ENCODE results near the gene ZNF576.
"Not testable (repeated sequence)": the region's sequence is repeated elsewhere in the genome, so short reads cannot be mapped to it uniquely, and the experiment has no call there.

The ZNF576 gene

GRCh38 chr19:43624933-43625332, 28.5 kb downstream of the ZNF576 start:
- Histone ChIP-seq H3K9me3 (ENCODE audit: control insufficient read depth in 5 of 5, low read length in 5 of 5) (no peaks in the 10 kb centered on the region), H3K27ac (ENCODE audit: low read depth, low read length) (no peak overlapping the region), H3K36me3 (ENCODE audit: control insufficient read depth in 5 of 5, insufficient read depth in 5 of 5, low read length in 5 of 5) (no peaks in the 10 kb centered on the region), H3K4me3 (ENCODE audit: low read depth in 1 of 5, low read length in 5 of 5) (no peak overlapping the region), H3K4me1 (ENCODE audit: control insufficient read depth in 5 of 5, insufficient read depth in 5 of 5, low read length in 5 of 5) (peaks cover 0 to 9% (median 5%) of the 10 kb centered on the region in 5 donors), H3K9ac (ENCODE audit: low read length in 5 of 5) (no peak overlapping the region), H3K27me3 (ENCODE audit: control insufficient read depth in 5 of 5, insufficient read depth in 4 of 5, low read length in 5 of 5) (peaks cover 3 to 15% (median 10%) of the 10 kb centered on the region in 5 donors)

- Histone ChIP-seq H3K4me1 (ENCODE audit: control insufficient read depth in 5 of 5, insufficient read depth in 5 of 5, low read length in 5 of 5) (peaks cover 0 to 3% (median 0%) of the 10 kb centered on the region in 5 donors), H3K27ac (ENCODE audit: low read depth, low read length) (no peak overlapping the region), H3K4me3 (ENCODE audit: low read depth in 1 of 5, low read length in 5 of 5) (no peak overlapping the region), H3K36me3 (ENCODE audit: control insufficient read depth in 5 of 5, insufficient read depth in 5 of 5, low read length in 5 of 5) (no peaks in the 10 kb centered on the region), H3K27me3 (ENCODE audit: control insufficient read depth in 5 of 5, insufficient read depth in 4 of 5, low read length in 5 of 5) (peaks cover 3 to 15% (median 10%) of the 10 kb centered on the region in 5 donors), H3K9ac (ENCODE audit: low read length in 5 of 5) (no peak overlapping the region), H3K9me3 (ENCODE audit: control insufficient read depth in 5 of 5, low read length in 5 of 5) (no peaks in the 10 kb centered on the region)
Measured at GRCh38 chr19:43625918-43626579, 29.7 kb downstream of the ZNF576 start.

GRCh38 chr19:43626838-43627237, 30.4 kb downstream of the ZNF576 start:
- Histone ChIP-seq H3K36me3 (ENCODE audit: control insufficient read depth in 5 of 5, insufficient read depth in 5 of 5, low read length in 5 of 5) (no peaks in the 10 kb centered on the region), H3K4me1 (ENCODE audit: control insufficient read depth in 5 of 5, insufficient read depth in 5 of 5, low read length in 5 of 5) (peaks cover 0 to 3% (median 0%) of the 10 kb centered on the region in 5 donors)

GRCh38 chr19:43628646-43629326, 32.4 kb downstream of the ZNF576 start:
- Histone ChIP-seq H3K9me3 (ENCODE audit: control insufficient read depth in 5 of 5, low read length in 5 of 5) (no peaks in the 10 kb centered on the region), H3K4me3 (ENCODE audit: low read depth in 1 of 5, low read length in 5 of 5) (no peak overlapping the region), H3K27ac (ENCODE audit: low read depth, low read length) (no peak overlapping the region)

More at GRCh38 chr19:43626838-43627237, 30.4 kb downstream of the ZNF576 start:
- Histone ChIP-seq H3K27me3 (ENCODE audit: control insufficient read depth in 5 of 5, insufficient read depth in 4 of 5, low read length in 5 of 5) (peaks cover 3 to 15% (median 10%) of the 10 kb centered on the region in 5 donors), H3K27ac (ENCODE audit: low read depth, low read length) (no peak overlapping the region), H3K9ac (ENCODE audit: low read length in 5 of 5) (no peak overlapping the region), H3K4me3 (ENCODE audit: low read depth in 1 of 5, low read length in 5 of 5) (no peak overlapping the region), H3K9me3 (ENCODE audit: control insufficient read depth in 5 of 5, low read length in 5 of 5) (no peaks in the 10 kb centered on the region)

GRCh38 chr19:43631491-43631890, 35.1 kb downstream of the ZNF576 start:
- no peaks in the 10 kb centered on the region for H3K9me3 ChIP-seq (ENCODE audit: control insufficient read depth in 5 of 5, low read length in 5 of 5)
- H3K27me3 ChIP-seq (ENCODE audit: control insufficient read depth in 5 of 5, insufficient read depth in 4 of 5, low read length in 5 of 5) = peaks cover 8 to 19% (median 15%) of the 10 kb centered on the region in 5 donors
- no peaks in the 10 kb centered on the region for H3K4me1 ChIP-seq (ENCODE audit: control insufficient read depth in 5 of 5, insufficient read depth in 5 of 5, low read length in 5 of 5)
- no peak overlapping the region for H3K9ac ChIP-seq (ENCODE audit: low read length in 5 of 5)
- H3K4me3 ChIP-seq (ENCODE audit: low read depth in 1 of 5, low read length in 5 of 5) = no peak overlapping the region
- H3K36me3 ChIP-seq (ENCODE audit: control insufficient read depth in 5 of 5, insufficient read depth in 5 of 5, low read length in 5 of 5) = no peaks in the 10 kb centered on the region
- no peak overlapping the region for H3K27ac ChIP-seq (ENCODE audit: low read depth, low read length)

More at GRCh38 chr19:43628646-43629326, 32.4 kb downstream of the ZNF576 start:
- no peaks in the 10 kb centered on the region for H3K36me3 ChIP-seq (ENCODE audit: control insufficient read depth in 5 of 5, insufficient read depth in 5 of 5, low read length in 5 of 5)
- H3K9ac ChIP-seq (ENCODE audit: low read length in 5 of 5) = no peak overlapping the region
- peaks cover 0 to 3% (median 0%) of the 10 kb centered on the region in 5 donors for H3K4me1 ChIP-seq (ENCODE audit: control insufficient read depth in 5 of 5, insufficient read depth in 5 of 5, low read length in 5 of 5)
- H3K27me3 ChIP-seq (ENCODE audit: control insufficient read depth in 5 of 5, insufficient read depth in 4 of 5, low read length in 5 of 5) = peaks cover 3 to 15% (median 10%) of the 10 kb centered on the region in 5 donors

- Histone ChIP-seq H3K36me3 (ENCODE audit: control insufficient read depth in 5 of 5, insufficient read depth in 5 of 5, low read length in 5 of 5) (no peaks in the 10 kb centered on the region), H3K4me1 (ENCODE audit: control insufficient read depth in 5 of 5, insufficient read depth in 5 of 5, low read length in 5 of 5) (no peaks in the 10 kb centered on the region), H3K4me3 (ENCODE audit: low read depth in 1 of 5, low read length in 5 of 5) (no peak overlapping the region), H3K27ac (ENCODE audit: low read depth, low read length) (no peak overlapping the region), H3K9me3 (ENCODE audit: control insufficient read depth in 5 of 5, low read length in 5 of 5) (no peaks in the 10 kb centered on the region), H3K27me3 (ENCODE audit: control insufficient read depth in 5 of 5, insufficient read depth in 4 of 5, low read length in 5 of 5) (peaks cover 5 to 20% (median 11%) of the 10 kb centered on the region in 5 donors), H3K9ac (ENCODE audit: low read length in 5 of 5) (no peak overlapping the region)
Measured at GRCh38 chr19:43633520-43633919, 37.1 kb downstream of the ZNF576 start.

GRCh38 chr19:43634068-43634467, 37.7 kb downstream of the ZNF576 start:
- H3K9ac ChIP-seq (ENCODE audit: low read length in 5 of 5) = no peak overlapping the region
- H3K9me3 ChIP-seq (ENCODE audit: control insufficient read depth in 5 of 5, low read length in 5 of 5) = no peaks in the 10 kb centered on the region
- peaks cover 0 to 2% (median 2%) of the 10 kb centered on the region in 5 donors for H3K4me1 ChIP-seq (ENCODE audit: control insufficient read depth in 5 of 5, insufficient read depth in 5 of 5, low read length in 5 of 5)
- no peak overlapping the region for H3K4me3 ChIP-seq (ENCODE audit: low read depth in 1 of 5, low read length in 5 of 5)
- peaks cover 5 to 25% (median 15%) of the 10 kb centered on the region in 5 donors for H3K27me3 ChIP-seq (ENCODE audit: control insufficient read depth in 5 of 5, insufficient read depth in 4 of 5, low read length in 5 of 5)
- no peak overlapping the region for H3K27ac ChIP-seq (ENCODE audit: low read depth, low read length)
- H3K36me3 ChIP-seq (ENCODE audit: control insufficient read depth in 5 of 5, insufficient read depth in 5 of 5, low read length in 5 of 5) = no peaks in the 10 kb centered on the region

GRCh38 chr19:43634506-43634871, 38.1 kb downstream of the ZNF576 start:
- Histone ChIP-seq H3K9ac (ENCODE audit: low read length in 5 of 5) (no peak overlapping the region), H3K27me3 (ENCODE audit: control insufficient read depth in 5 of 5, insufficient read depth in 4 of 5, low read length in 5 of 5) (peaks cover 5 to 27% (median 18%) of the 10 kb centered on the region in 5 donors), H3K27ac (ENCODE audit: low read depth, low read length) (no peak overlapping the region), H3K9me3 (ENCODE audit: control insufficient read depth in 5 of 5, low read length in 5 of 5) (no peaks in the 10 kb centered on the region), H3K4me3 (ENCODE audit: low read depth in 1 of 5, low read length in 5 of 5) (no peak overlapping the region), H3K36me3 (ENCODE audit: control insufficient read depth in 5 of 5, insufficient read depth in 5 of 5, low read length in 5 of 5) (no peaks in the 10 kb centered on the region), H3K4me1 (ENCODE audit: control insufficient read depth in 5 of 5, insufficient read depth in 5 of 5, low read length in 5 of 5) (peaks cover 0 to 5% (median 4%) of the 10 kb centered on the region in 5 donors)

GRCh38 chr19:43634872-43635560, 38.6 kb downstream of the ZNF576 start:
- H3K27me3 ChIP-seq (ENCODE audit: control insufficient read depth in 5 of 5, insufficient read depth in 4 of 5, low read length in 5 of 5) = peaks cover 5 to 27% (median 20%) of the 10 kb centered on the region in 5 donors
- H3K4me1 ChIP-seq (ENCODE audit: control insufficient read depth in 5 of 5, insufficient read depth in 5 of 5, low read length in 5 of 5) = peaks cover 0 to 7% (median 6%) of the 10 kb centered on the region in 5 donors
- H3K9me3 ChIP-seq (ENCODE audit: control insufficient read depth in 5 of 5, low read length in 5 of 5) = no peaks in the 10 kb centered on the region
- H3K36me3 ChIP-seq (ENCODE audit: control insufficient read depth in 5 of 5, insufficient read depth in 5 of 5, low read length in 5 of 5) = no peaks in the 10 kb centered on the region
- H3K9ac ChIP-seq (ENCODE audit: low read length in 5 of 5) = no peak overlapping the region
- no peak overlapping the region for H3K4me3 ChIP-seq (ENCODE audit: low read depth in 1 of 5, low read length in 5 of 5)
- H3K27ac ChIP-seq (ENCODE audit: low read depth, low read length) = no peak overlapping the region

- H3K27ac ChIP-seq (ENCODE audit: low read depth, low read length); H3K9ac ChIP-seq (ENCODE audit: low read length in 5 of 5); H3K4me3 ChIP-seq (ENCODE audit: low read depth in 1 of 5, low read length in 5 of 5); H3K36me3 ChIP-seq (ENCODE audit: control insufficient read depth in 5 of 5, insufficient read depth in 5 of 5, low read length in 5 of 5); H3K9me3 ChIP-seq (ENCODE audit: control insufficient read depth in 5 of 5, low read length in 5 of 5): not testable (repeated sequence)
- H3K4me1 ChIP-seq (ENCODE audit: control insufficient read depth in 5 of 5, insufficient read depth in 5 of 5, low read length in 5 of 5) = peaks cover 0 to 12% (median 11%) of the 10 kb centered on the region in 5 donors
- H3K27me3 ChIP-seq (ENCODE audit: control insufficient read depth in 5 of 5, insufficient read depth in 4 of 5, low read length in 5 of 5) = peaks cover 5 to 32% (median 25%) of the 10 kb centered on the region in 5 donors
Measured at GRCh38 chr19:43635561-43635940, 39.2 kb downstream of the ZNF576 start.

Data from subcutaneous abdominal adipose tissue (tissue), 5 donors.